OCI-M2 (cell line): ENCODE results near the gene AQP2.

ENCODE experiments used
- DNase-seq: peaks from one replicate; lab custom pipeline; 2025; ENCODE audit not compliant: unreplicated experiment; lab: John Stamatoyannopoulos, UW

The AQP2 gene

GRCh38 chr12:49967777-49968250 lies 17.3 kb downstream of the AQP2 start:
- DNase-seq: no peak

- no peak for DNase-seq
These were observed 17.9 kb downstream of the AQP2 start for GRCh38 chr12:49968471-49968870.

GRCh38 chr12:49969027-49969426 lies 18.5 kb downstream of the AQP2 start:
- no peak for DNase-seq

GRCh38 chr12:49969651-49970429 lies 19.3 kb downstream of the AQP2 start:
- no peak for DNase-seq

- no peak for DNase-seq
These were observed 20.1 kb downstream of the AQP2 start for GRCh38 chr12:49970658-49971057.

- DNase-seq: no peak
These were observed 20.6 kb downstream of the AQP2 start for GRCh38 chr12:49971141-49971540.

- no peak for DNase-seq
These were observed 21.6 kb downstream of the AQP2 start for GRCh38 chr12:49972129-49972528.

GRCh38 chr12:49972641-49973360 lies 22.3 kb downstream of the AQP2 start, which contains the start of gene AQP6:
AQP6 (plus strand) TSS chr12:49972947; CDS start chr12:49973174, 227 bp downstream.
- DNase-seq: no peak

DNA sequence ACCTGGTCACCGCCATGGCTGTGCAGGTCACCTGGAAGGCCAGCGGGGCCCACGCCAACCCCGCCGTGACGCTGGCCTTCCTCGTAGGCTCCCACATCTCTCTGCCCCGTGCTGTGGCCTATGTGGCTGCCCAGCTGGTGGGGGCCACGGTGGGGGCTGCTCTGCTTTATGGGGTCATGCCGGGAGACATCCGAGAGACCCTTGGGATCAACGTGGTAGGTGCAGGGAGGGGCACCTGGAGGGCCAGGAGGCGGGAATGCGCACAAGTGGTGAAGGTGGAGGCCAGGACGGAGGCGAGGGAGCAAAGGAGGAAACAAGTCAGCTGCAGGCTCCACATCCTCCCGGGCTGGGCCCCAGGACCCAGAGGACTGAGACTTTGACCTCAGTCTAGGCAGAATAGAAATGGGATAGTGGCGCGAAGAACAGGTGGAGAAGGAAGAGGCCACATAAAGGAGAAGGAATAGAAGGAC lies 22.9 kb downstream of the AQP2 start:
- DNase-seq: no peak

GRCh38 chr12:49974231-49974675 lies 23.7 kb downstream of the AQP2 start:
- DNase-seq: no peak

- no peak for DNase-seq
These were observed 24.3 kb downstream of the AQP2 start for GRCh38 chr12:49974677-49975317.

GRCh38 chr12:49975318-49975761 lies 24.8 kb downstream of the AQP2 start:
- no peak for DNase-seq

GRCh38 chr12:49976557-49976956 lies 26.0 kb downstream of the AQP2 start:
- DNase-seq: no peak

- DNase-seq: no peak
These were observed 27.6 kb downstream of the AQP2 start for GRCh38 chr12:49978125-49978524.

- no peak for DNase-seq
These were observed 28.6 kb downstream of the AQP2 start for GRCh38 chr12:49979016-49979586.

GRCh38 chr12:49979791-49980190 lies 29.3 kb downstream of the AQP2 start:
- DNase-seq: no peak

DNA sequence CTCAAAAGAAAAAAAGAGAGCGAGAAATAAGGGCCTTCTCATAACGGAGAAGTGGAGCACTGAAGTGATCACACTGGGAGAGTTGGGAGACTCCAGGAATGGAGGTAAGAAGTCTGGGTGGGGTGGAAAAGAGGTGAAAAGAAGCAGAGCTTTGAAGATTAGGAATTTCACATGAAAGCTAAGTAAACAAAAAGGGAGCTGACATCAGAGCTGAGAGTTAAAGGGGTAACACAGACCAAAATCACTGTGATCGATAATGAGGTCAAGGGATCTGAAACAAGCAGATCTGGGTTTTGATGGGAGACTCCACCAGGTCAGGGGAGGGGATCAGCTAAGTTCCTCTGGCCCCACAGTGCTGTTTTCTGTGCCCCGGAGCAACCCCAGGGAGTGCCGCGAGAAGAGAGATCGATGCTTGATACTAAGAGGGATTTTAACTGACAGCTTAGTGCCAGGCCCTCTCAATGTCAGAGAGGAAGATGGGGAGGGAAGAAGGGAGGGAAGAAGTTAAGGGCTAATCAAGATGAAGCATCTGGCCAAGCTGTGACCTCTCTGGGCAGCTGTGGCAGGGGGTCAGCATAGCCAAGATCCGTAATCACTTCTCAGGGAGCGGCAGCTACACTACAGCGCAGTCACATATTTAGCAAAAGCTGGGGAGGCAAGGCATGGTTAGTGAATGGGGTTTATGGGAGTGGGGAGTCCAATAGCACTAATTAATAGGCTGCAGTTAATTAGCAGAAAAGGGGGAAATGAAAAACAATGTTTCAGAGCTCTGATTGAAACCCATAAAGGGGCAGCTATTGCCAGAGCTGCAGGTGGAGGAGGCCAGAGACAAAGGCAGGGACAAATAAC lies 30.2 kb downstream of the AQP2 start:
- no peak for DNase-seq

GRCh38 chr12:49982246-49983087 lies 31.9 kb downstream of the AQP2 start:
- DNase-seq: no peak

GRCh38 chr12:49983892-49984291 lies 33.4 kb downstream of the AQP2 start:
- DNase-seq: no peak
